Amygdala (tissue), 56 donors: ENCODE measurements around the gene ERN1.

Experiments
- DNase-seq, 56 donors: peaks; one replicate each; lab custom pipeline; 2025; lab: John Stamatoyannopoulos, UW

The ERN1 gene

GRCh38 chr17:64091571-64091970 is 38.4 kb downstream of the ERN1 start:
- DNase-seq: no peak

GRCh38 chr17:64091116-64091515 is 38.8 kb downstream of the ERN1 start:
- no peak for DNase-seq

GRCh38 chr17:64090144-64090543 is 39.8 kb downstream of the ERN1 start:
- no peak for DNase-seq

GRCh38 chr17:64087252-64088005 is 42.5 kb downstream of the ERN1 start:
- no peak for DNase-seq

GRCh38 chr17:64085650-64086005 is 44.3 kb downstream of the ERN1 start:
- DNase-seq: no peak

- no peak for DNase-seq
Measured at GRCh38 chr17:64084940-64085649, 44.8 kb downstream of the ERN1 start.

GRCh38 chr17:64084086-64084939 is 45.6 kb downstream of the ERN1 start:
- DNase-seq: no peak

GRCh38 chr17:64083563-64084085 is 46.3 kb downstream of the ERN1 start:
- DNase-seq: no peak

- DNase-seq: no peak
Measured at GRCh38 chr17:64083093-64083492, 46.9 kb downstream of the ERN1 start.

GRCh38 chr17:64081802-64082799 is 47.8 kb downstream of the ERN1 start:
- no peak for DNase-seq

- DNase-seq: no peak
Measured at GRCh38 chr17:64080174-64080618, 49.7 kb downstream of the ERN1 start.

GRCh38 chr17:64077379-64077778 is 52.6 kb downstream of the ERN1 start:
- no peak for DNase-seq

GRCh38 chr17:64075913-64076312 is 54.0 kb downstream of the ERN1 start:
- DNase-seq: no peak

- no peak for DNase-seq
Measured at GRCh38 chr17:64074704-64075426, 55.1 kb downstream of the ERN1 start.

- no peak for DNase-seq
Measured at GRCh38 chr17:64073771-64074703, 55.9 kb downstream of the ERN1 start.

GRCh38 chr17:64071111-64071510 is 58.8 kb downstream of the ERN1 start:
- DNase-seq: no peak

- no peak for DNase-seq
Measured at GRCh38 chr17:64070213-64070612, 59.7 kb downstream of the ERN1 start.

GRCh38 chr17:64069143-64069542 is 60.8 kb downstream of the ERN1 start:
- no peak for DNase-seq
